H9 (cell line): ENCODE data around the gene RANBP17. TPM values are rescaled to one million over a fixed set of nuclear protein-coding genes. Genes with fewer than 3 reads are reported as not detected.

Source experiments
- DNase-seq: peaks from one replicate; pipeline ENCODE4 v3.0.0-alpha.2; 2017
- H2AFZ ChIP-seq: one replicate; pipeline ENCODE4 v1.6.1; 2013; ENCODE audit warnings: mild to moderate bottlenecking, low read length, control low read depth, moderate library complexity
- H2AK5ac ChIP-seq: 2 replicates; pipeline ENCODE4 v1.6.1; 2013; ENCODE audit warnings: low read length, control low read depth, mixed read lengths; ENCODE audit not compliant: insufficient read length
- H2BK120ac ChIP-seq: one replicate; pipeline ENCODE4 v1.6.1; 2013; ENCODE audit warnings: low read depth, mild to moderate bottlenecking, low read length, control low read depth, inconsistent platforms; ENCODE audit not compliant: poor library complexity, severe bottlenecking
- H2BK12ac ChIP-seq: 2 replicates; pipeline ENCODE4 v1.6.1; 2013; ENCODE audit warnings: low read length, control low read depth, mixed read lengths, low read depth; ENCODE audit not compliant: insufficient read length
- H2BK15ac ChIP-seq: 2 replicates; pipeline ENCODE4 v1.6.1; 2013; ENCODE audit warnings: low read depth, low read length, control low read depth
- H2BK20ac ChIP-seq: one replicate; pipeline ENCODE4 v1.6.1; 2013; ENCODE audit warnings: low read depth, mild to moderate bottlenecking, low read length, control low read depth, inconsistent platforms; ENCODE audit not compliant: poor library complexity, severe bottlenecking
- H2BK5ac ChIP-seq: 2 replicates; pipeline ENCODE4 v1.6.1; 2013; ENCODE audit warnings: low read length, control low read depth, mixed read lengths; ENCODE audit not compliant: insufficient read length
- H3K14ac ChIP-seq: 2 replicates; pipeline ENCODE4 v1.6.1; 2013; ENCODE audit warnings: low read length, control low read depth; ENCODE audit not compliant: insufficient read depth
- H3K18ac ChIP-seq: 2 replicates; pipeline ENCODE4 v1.6.1; 2013; ENCODE audit warnings: low read depth, mild to moderate bottlenecking, mixed read lengths, low read length, control low read depth; ENCODE audit not compliant: insufficient read length
- H3K23ac ChIP-seq: 2 replicates; pipeline ENCODE4 v1.6.1; 2013; ENCODE audit warnings: low read length, control low read depth, mixed read lengths, low read depth; ENCODE audit not compliant: insufficient read length
- H3K23me2 ChIP-seq: 2 replicates; pipeline ENCODE4 v1.6.1; 2013; ENCODE audit warnings: low read depth, mild to moderate bottlenecking, mixed read lengths, low read length, control low read depth; ENCODE audit not compliant: insufficient read length, poor library complexity, severe bottlenecking
- H3K27ac ChIP-seq: 2 replicates; pipeline ENCODE4 v1.5.1; 2013; ENCODE audit warnings: low read length, control low read depth, mixed read lengths, low read depth; ENCODE audit not compliant: insufficient read length
- H3K27me3 ChIP-seq: 2 replicates; pipeline ENCODE4 v1.6.1; 2013; ENCODE audit warnings: low read length, control low read depth, inconsistent platforms; ENCODE audit not compliant: insufficient read depth
- H3K4ac ChIP-seq: 2 replicates; pipeline ENCODE4 v1.6.1; 2013; ENCODE audit warnings: low read depth, mild to moderate bottlenecking, control low read depth, inconsistent platforms, low read length, moderate library complexity
- H3K4me1 ChIP-seq: 2 replicates; pipeline ENCODE4 v1.6.1; 2013; ENCODE audit warnings: low read length, control low read depth, inconsistent platforms; ENCODE audit not compliant: insufficient read depth
- H3K4me2 ChIP-seq: 2 replicates; pipeline ENCODE4 v1.6.1; 2013; ENCODE audit warnings: low read length, control low read depth, mixed read lengths; ENCODE audit not compliant: insufficient read length, insufficient read depth
- H3K56ac ChIP-seq: 2 replicates; pipeline ENCODE4 v1.6.1; 2013; ENCODE audit warnings: low read depth, mild to moderate bottlenecking, mixed read lengths, low read length, control low read depth; ENCODE audit not compliant: insufficient read length
- H3K79me1 ChIP-seq: 2 replicates; pipeline ENCODE4 v1.6.1; 2013; ENCODE audit warnings: low read depth, mild to moderate bottlenecking, moderate library complexity, low read length, control low read depth, inconsistent platforms; ENCODE audit not compliant: insufficient read depth, poor library complexity, severe bottlenecking
- H3K79me2 ChIP-seq: 2 replicates; pipeline ENCODE4 v1.6.1; 2013; ENCODE audit warnings: low read length, control low read depth, inconsistent platforms; ENCODE audit not compliant: insufficient read depth
- H3K9ac ChIP-seq: 2 replicates; pipeline ENCODE4 v1.6.1; 2013; ENCODE audit warnings: low read length, control low read depth, mixed read lengths; ENCODE audit not compliant: insufficient read length; ENCODE audit errors: extremely low read depth
- H3K9me3 ChIP-seq: one replicate; pipeline ENCODE4 v1.6.1; 2013; ENCODE audit warnings: low read depth, low read length, inconsistent platforms; ENCODE audit not compliant: control insufficient read depth
- H3T11ph ChIP-seq: one replicate; pipeline ENCODE4 v1.6.1; 2013; ENCODE audit warnings: mild to moderate bottlenecking, low read length, control low read depth, inconsistent platforms
- H4K20me1 ChIP-seq: one replicate; pipeline ENCODE4 v1.6.1; 2013; ENCODE audit not compliant: control insufficient read depth, insufficient read length, insufficient read depth
- H4K5ac ChIP-seq: 2 replicates; pipeline ENCODE4 v1.6.1; 2013; ENCODE audit warnings: low read depth, mild to moderate bottlenecking, mixed read lengths, low read length, control low read depth; ENCODE audit not compliant: insufficient read length
- H4K8ac ChIP-seq: replicated peaks from 2 replicates; pipeline ENCODE4 v1.6.1; 2013; ENCODE audit warnings: low read length, control low read depth, mixed read lengths, low read depth; ENCODE audit not compliant: insufficient read length
- H4K91ac ChIP-seq: 2 replicates; pipeline ENCODE4 v1.6.1; 2013; ENCODE audit warnings: low read depth, mild to moderate bottlenecking, moderate library complexity, mixed read lengths, low read length, control low read depth; ENCODE audit not compliant: insufficient read length
- H3K27ac Mint-ChIP-seq, 3 experiments: 2 replicates in 2 of 3; 3 replicates in 1 of 3; pipeline ENCODE4 v1.8.0; 2020 to 2021; ENCODE audit warnings: mixed read lengths in 3 of 3, mild to moderate bottlenecking in 1 of 3, moderate library complexity in 1 of 3
- H3K27me3 Mint-ChIP-seq: 2 replicates; pipeline ENCODE4 v1.8.0; 2021; ENCODE audit warnings: low read depth, mild to moderate bottlenecking, moderate library complexity, mixed read lengths
- H3K36me3 Mint-ChIP-seq, 3 experiments: 2 replicates in 2 of 3; 3 replicates in 1 of 3; pipeline ENCODE4 v1.8.0; 2020 to 2021; ENCODE audit warnings: low read depth in 3 of 3, mixed read lengths in 3 of 3; ENCODE audit not compliant: insufficient read depth in 1 of 3
- H3K4me1 Mint-ChIP-seq, 2 experiments: 2 replicates each; pipeline ENCODE4 v1.8.0; 2020; ENCODE audit warnings: mixed read lengths in 2 of 2
- H3K4me3 Mint-ChIP-seq, 2 experiments: 2 replicates in 1 of 2; 3 replicates in 1 of 2; pipeline ENCODE4 v1.8.0; 2020 to 2021; ENCODE audit warnings: mild to moderate bottlenecking in 2 of 2, mixed read lengths in 2 of 2, moderate library complexity in 1 of 2
- H3K9me3 Mint-ChIP-seq, 2 experiments: 2 replicates in 1 of 2; 3 replicates in 1 of 2; pipeline ENCODE4 v1.8.0; 2020; ENCODE audit warnings: mild to moderate bottlenecking in 2 of 2, mixed read lengths in 2 of 2, moderate library complexity in 1 of 2
- CTCF ChIP-seq: fragments of 200-600 bp; sonication (generic); conservative IDR thresholded peaks from 3 replicates; pipeline ENCODE4 v1.8.0; 2021; ENCODE audit warnings: antibody characterized with exemption, mild to moderate bottlenecking
- WGBS: extraction: QIAGEN DNeasy Blood & Tissue Kit; methylation state at CpG from one replicate; pipeline ENCODE4 v1.1.7; 2013; ENCODE audit warnings: missing lambda C conversion rate, low lambda C conversion rate, mixed read lengths; ENCODE audit not compliant: insufficient read length; ENCODE audit errors: extremely low coverage; 5-methylcytosine and 5-hydroxymethylcytosine counted together
- total RNA-seq: library from RNA; stranded (reverse); gene quantifications from 2 replicates; pipeline ENCODE4 v1.2.1, GENCODE V29; 2021

The RANBP17 gene
- total RNA-seq, 1 experiment from 2014 or later, result 16.5 TPM

- no CpG with 5 or more reads among the region's 5 CpGs for WGBS
- no peak overlapping the region for H4K5ac ChIP-seq
- H3K79me2 ChIP-seq, result no peaks in the 10 kb centered on the region
- peaks cover 100% of the 10 kb centered on the region for H3K27me3 Mint-ChIP-seq
- no peak overlapping the region for H2BK15ac ChIP-seq
- no peak overlapping the region for H3K18ac ChIP-seq
- no peak overlapping the region for H3K23ac ChIP-seq
- no peak overlapping the region for H2AK5ac ChIP-seq
- no peaks in the 10 kb centered on the region for H3K9me3 Mint-ChIP-seq
- no peak overlapping the region for H3K56ac ChIP-seq
- H3K4ac ChIP-seq, result no peak overlapping the region
- H3T11ph ChIP-seq, result no peak overlapping the region
- H2BK5ac ChIP-seq, result no peak overlapping the region
- no peak overlapping the region for H3K4me2 ChIP-seq
- no peaks in the 10 kb centered on the region for H3K9me3 ChIP-seq
- H3K4me3 Mint-ChIP-seq, result no peak overlapping the region
- no peak overlapping the region for H2BK12ac ChIP-seq
- no peak overlapping the region for H3K27ac Mint-ChIP-seq
- no peaks in the 10 kb centered on the region for H3K4me1 ChIP-seq
- H2BK120ac ChIP-seq, result no peak overlapping the region
- H2BK20ac ChIP-seq, result no peak overlapping the region
- no peaks in the 10 kb centered on the region for H3K79me1 ChIP-seq
- TF ChIP-seq CTCF, result no peak
- no peaks in the 10 kb centered on the region for H4K20me1 ChIP-seq
- no peak overlapping the region for H4K8ac ChIP-seq
- no peaks in the 10 kb centered on the region for H3K36me3 Mint-ChIP-seq
- H3K4me1 Mint-ChIP-seq, result peaks cover 11 to 32% of the 10 kb centered on the region in 2 experiments
- no peaks in the 10 kb centered on the region for H3K23me2 ChIP-seq
- no peak overlapping the region for H3K9ac ChIP-seq
- H3K27ac ChIP-seq, result no peak overlapping the region
- no peak overlapping the region for H2AFZ ChIP-seq
- peaks cover 45% of the 10 kb centered on the region for H3K27me3 ChIP-seq
- no peak overlapping the region for H4K91ac ChIP-seq
- no peak for DNase-seq
- H3K14ac ChIP-seq, result no peak overlapping the region
Measured at GRCh38 chr5:171322527-171322926, 460.7 kb downstream of the RANBP17 start.
